Neural crest cell (in vitro differentiated cells): ENCODE results near the gene RAB32. TPM values are rescaled to one million over a fixed set of nuclear protein-coding genes. Genes with fewer than 3 reads are reported as not detected.

ENCODE experiments used
- DNase-seq: peaks from one replicate; pipeline ENCODE4 v3.0.0; 2021; ENCODE audit warnings: low read depth, mixed read lengths, low spot score
- H3K27ac Mint-ChIP-seq: one replicate; pipeline ENCODE4 v1.8.0; 2021; ENCODE audit warnings: mild to moderate bottlenecking, mixed read lengths; ENCODE audit not compliant: unreplicated experiment
- H3K27me3 Mint-ChIP-seq: 2 replicates; pipeline ENCODE4 v1.8.0; 2021; ENCODE audit warnings: low read depth, mild to moderate bottlenecking, mixed read lengths
- H3K36me3 Mint-ChIP-seq: 2 replicates; pipeline ENCODE4 v1.8.0; 2021; ENCODE audit warnings: low read depth, mild to moderate bottlenecking, mixed read lengths
- H3K4me1 Mint-ChIP-seq: 2 replicates; pipeline ENCODE4 v1.8.0; 2021; ENCODE audit warnings: mixed read lengths
- H3K4me3 Mint-ChIP-seq: one replicate; pipeline ENCODE4 v1.8.0; 2021; ENCODE audit warnings: mild to moderate bottlenecking, mixed read lengths
- H3K9me3 Mint-ChIP-seq: 2 replicates; pipeline ENCODE4 v1.8.0; 2021; ENCODE audit warnings: mixed read lengths
- CTCF ChIP-seq: fragments of 200-600 bp; sonication (generic); conservative IDR thresholded peaks from 2 replicates; pipeline ENCODE4 v1.5.0; 2021; ENCODE audit warnings: antibody characterized with exemption, mild to moderate bottlenecking
- total RNA-seq: library from RNA; stranded (reverse); gene quantifications from 2 replicates; pipeline ENCODE4 v1.2.1, GENCODE V29; 2021

RAB32 gene
- total RNA-seq, 1 donor from 2014 or later: 26.0 TPM

DNA sequence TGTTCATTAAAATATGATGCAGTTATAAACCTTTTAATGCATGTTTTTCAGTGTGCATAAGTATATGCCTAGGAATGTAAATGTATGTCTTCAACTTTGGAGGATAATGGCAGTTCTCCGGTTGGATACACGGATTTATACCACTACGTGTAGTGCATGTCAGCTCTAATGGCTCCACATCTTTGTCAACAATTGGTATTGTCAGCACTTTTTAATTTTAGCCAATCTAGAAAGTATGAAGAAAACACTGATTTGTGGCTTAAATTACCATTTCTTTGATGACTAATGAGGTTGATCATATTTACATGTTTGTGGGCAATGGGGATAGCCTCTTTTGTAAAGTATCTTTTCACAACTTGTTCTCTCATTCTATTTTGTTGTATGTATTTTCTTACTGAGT, 10.9 kb upstream of the RAB32 start:
- H3K36me3 Mint-ChIP-seq: no peaks in the 10 kb centered on the region
- H3K9me3 Mint-ChIP-seq: no peaks in the 10 kb centered on the region
- no peak overlapping the region for H3K4me3 Mint-ChIP-seq
- no peak overlapping the region for H3K27ac Mint-ChIP-seq
- DNase-seq: no peak
- no peaks in the 10 kb centered on the region for H3K4me1 Mint-ChIP-seq
- H3K27me3 Mint-ChIP-seq: peaks cover 3% of the 10 kb centered on the region
- TF ChIP-seq CTCF: no peak

- peak overlapping the region; percentile 65 for H3K4me3 Mint-ChIP-seq
- H3K4me1 Mint-ChIP-seq: peaks cover 28% of the 10 kb centered on the region
- TF ChIP-seq CTCF: no peak
- H3K27ac Mint-ChIP-seq: no peak overlapping the region
- no peaks in the 10 kb centered on the region for H3K9me3 Mint-ChIP-seq
- DNase-seq: no peak
- no peaks in the 10 kb centered on the region for H3K27me3 Mint-ChIP-seq
- no peaks in the 10 kb centered on the region for H3K36me3 Mint-ChIP-seq
Observed at GRCh38 chr6:146542881-146543210, 787 bp upstream of the RAB32 start.

DNA sequence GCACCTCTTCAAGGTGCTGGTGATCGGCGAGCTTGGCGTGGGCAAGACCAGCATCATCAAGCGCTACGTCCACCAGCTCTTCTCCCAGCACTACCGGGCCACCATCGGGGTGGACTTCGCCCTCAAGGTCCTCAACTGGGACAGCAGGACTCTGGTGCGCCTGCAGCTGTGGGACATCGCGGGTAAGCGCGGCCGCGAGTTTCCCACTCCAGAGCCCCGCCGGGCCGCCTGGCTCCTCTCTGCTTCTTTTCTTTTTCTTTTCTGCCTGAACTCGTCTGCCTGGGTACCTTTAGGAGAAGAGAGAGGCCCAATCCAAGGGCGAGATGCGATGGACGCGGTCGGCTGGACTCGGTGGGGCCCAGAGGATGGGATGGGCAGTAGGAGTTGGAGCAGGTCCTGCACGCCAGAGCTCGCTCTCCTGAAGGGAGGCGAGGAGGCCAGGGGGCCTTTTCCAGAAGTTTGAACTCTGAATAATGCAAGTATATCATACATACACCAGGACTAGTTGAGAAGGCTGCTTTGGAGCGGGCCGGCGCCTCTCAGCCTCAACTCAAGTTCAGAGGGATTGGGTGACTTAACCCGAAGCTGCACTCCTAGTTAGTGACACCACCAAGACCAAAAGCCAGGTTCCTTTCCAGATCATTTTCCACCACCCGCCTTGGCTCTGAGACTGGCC, 445 bp downstream of the RAB32 start:
- TF ChIP-seq CTCF: no peak
- peaks cover 2% of the 10 kb centered on the region for H3K36me3 Mint-ChIP-seq
- H3K9me3 Mint-ChIP-seq: no peaks in the 10 kb centered on the region
- H3K4me3 Mint-ChIP-seq: peak overlapping the region; percentile 100
- H3K4me1 Mint-ChIP-seq: peaks cover 28% of the 10 kb centered on the region
- DNase-seq: peak; percentile 32
- no peaks in the 10 kb centered on the region for H3K27me3 Mint-ChIP-seq
- peak overlapping the region; percentile 97 for H3K27ac Mint-ChIP-seq

GRCh38 chr6:146544616-146545182, 1.1 kb downstream of the RAB32 start:
- no peak for TF ChIP-seq CTCF
- peaks cover 3% of the 10 kb centered on the region for H3K36me3 Mint-ChIP-seq
- H3K27ac Mint-ChIP-seq: peak overlapping the region; percentile 97
- no peak for DNase-seq
- peaks cover 28% of the 10 kb centered on the region for H3K4me1 Mint-ChIP-seq
- H3K9me3 Mint-ChIP-seq: no peaks in the 10 kb centered on the region
- no peaks in the 10 kb centered on the region for H3K27me3 Mint-ChIP-seq
- peak overlapping the region; percentile 100 for H3K4me3 Mint-ChIP-seq

GRCh38 chr6:146545581-146545980, 1.9 kb downstream of the RAB32 start:
- peaks cover 28% of the 10 kb centered on the region for H3K4me1 Mint-ChIP-seq
- peaks cover 7% of the 10 kb centered on the region for H3K36me3 Mint-ChIP-seq
- no peaks in the 10 kb centered on the region for H3K27me3 Mint-ChIP-seq
- no peak for TF ChIP-seq CTCF
- no peak for DNase-seq
- peak overlapping the region; percentile 100 for H3K4me3 Mint-ChIP-seq
- no peak overlapping the region for H3K27ac Mint-ChIP-seq
- no peaks in the 10 kb centered on the region for H3K9me3 Mint-ChIP-seq
